GM18519 (cell line): ENCODE data around the gene MRGPRG.

ENCODE experiments used
- ATAC-seq: cut with Tn5 transposase; IDR thresholded peaks from one replicate; pipeline ENCODE4 v1.9.1; 2021; ENCODE audit warnings: mild to moderate bottlenecking, moderate library complexity; ENCODE audit not compliant: unreplicated experiment, low FRiP score

Gene MRGPRG

DNA sequence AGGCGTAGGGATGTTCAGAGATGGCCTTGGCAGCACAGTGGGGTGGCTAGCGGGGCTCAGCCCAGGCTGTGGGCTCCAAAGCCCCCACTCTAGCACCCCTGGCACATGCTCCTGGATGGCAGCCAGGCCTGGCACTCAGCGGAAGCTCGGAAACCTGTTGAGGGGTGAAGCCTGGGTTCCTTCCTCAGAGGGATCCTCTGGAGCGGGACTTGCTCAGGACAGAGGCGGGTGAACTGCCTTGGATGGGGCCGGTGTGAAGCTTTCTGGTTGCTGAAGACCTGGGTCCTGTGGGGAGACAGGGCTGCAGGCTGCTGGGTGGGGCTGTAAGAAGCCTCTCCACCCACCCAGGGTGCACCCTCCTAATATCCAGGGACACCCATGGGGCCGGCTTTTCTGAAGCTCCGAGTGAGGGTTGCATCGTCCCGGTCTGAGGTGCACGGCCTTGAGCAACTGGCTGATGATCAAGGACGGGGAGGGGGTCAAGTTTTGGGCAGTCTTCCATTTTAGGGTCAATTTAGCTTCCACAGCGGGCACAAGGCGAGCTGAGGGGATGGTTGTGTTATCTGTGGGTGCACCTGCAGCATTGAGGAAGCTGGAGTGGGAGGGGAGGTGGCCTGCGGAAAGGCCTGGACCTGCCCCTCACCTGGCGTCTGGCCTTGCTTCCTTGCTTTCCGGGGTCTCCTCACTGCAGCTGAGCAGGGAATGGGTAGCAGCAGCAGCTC is 8.4 kb upstream of the MRGPRG start:
- no peak for ATAC-seq

DNA sequence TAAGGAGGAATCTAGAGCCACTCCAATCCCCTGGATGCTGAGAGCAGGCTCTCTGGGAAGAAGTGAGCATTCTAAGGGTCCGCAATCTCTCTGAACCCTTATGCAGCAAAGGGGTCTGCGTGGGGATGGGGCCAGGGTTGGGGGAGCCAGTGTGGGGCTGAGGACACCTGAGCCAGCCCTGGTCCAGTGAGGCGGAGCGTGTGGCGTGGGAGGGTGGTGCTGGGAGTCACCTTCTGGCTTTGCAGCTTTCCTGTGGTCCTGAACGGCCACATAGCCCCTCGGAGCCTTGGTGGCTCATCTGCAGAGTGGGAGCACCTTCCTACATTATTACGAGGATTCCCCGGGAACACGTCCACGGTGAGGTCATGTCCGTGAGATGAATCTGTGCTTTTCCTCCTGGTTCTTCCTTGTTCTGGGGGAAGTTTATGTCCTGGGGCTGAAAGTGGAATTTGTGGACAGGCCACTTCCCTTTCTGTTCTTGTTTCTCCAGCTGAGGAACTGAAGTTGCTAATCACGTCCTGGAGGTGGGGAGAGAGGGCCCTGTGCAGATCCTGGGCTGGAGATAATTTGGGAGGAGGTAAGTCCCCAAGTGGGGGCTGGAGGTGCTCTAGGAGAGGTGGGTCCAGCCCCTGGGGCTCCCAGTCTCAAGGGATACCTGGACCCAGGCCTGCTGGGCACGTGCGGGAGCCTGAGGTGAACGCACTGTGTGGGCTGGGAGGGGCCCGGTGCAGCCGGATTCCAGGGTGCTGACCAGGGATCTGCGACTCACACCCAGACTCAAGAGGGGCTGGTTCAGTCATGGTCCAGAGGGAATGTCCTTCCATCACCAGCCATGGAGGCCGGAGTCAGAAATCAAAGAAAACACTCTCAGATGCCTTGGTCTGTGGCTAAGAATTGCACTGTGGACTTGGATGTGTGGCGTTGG is 7.5 kb upstream of the MRGPRG start:
- ATAC-seq, result no peak

DNA sequence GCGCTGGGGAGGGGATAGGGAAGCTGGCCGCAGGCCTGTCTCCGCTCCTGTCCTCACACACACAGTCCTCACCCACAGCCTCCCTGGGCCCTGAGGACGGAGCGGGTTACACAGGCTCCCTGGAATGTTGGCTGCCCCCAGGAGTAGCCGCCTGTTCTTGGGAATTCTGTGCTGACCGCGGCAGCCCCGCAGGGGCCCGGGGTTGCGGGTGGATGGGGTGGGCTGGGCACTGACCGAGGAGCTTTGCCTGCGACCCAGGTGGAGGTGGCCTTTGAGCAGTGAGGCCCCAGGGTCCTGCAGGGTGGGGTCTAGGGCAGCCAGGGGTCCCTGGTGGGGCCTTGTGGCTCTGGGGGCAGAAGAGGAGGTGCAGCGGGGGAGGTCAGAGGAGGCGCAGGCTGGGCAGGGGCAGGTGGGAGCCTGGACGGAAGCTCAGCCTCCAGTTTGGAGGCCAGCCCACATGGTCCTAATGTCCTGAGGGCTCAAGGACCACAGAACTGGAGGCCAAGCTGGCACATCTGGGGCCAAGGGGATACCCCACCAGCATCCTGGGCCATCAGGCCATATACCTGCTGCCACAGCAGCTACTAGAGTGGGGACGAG is 6.6 kb upstream of the MRGPRG start:
- no peak for ATAC-seq

DNA sequence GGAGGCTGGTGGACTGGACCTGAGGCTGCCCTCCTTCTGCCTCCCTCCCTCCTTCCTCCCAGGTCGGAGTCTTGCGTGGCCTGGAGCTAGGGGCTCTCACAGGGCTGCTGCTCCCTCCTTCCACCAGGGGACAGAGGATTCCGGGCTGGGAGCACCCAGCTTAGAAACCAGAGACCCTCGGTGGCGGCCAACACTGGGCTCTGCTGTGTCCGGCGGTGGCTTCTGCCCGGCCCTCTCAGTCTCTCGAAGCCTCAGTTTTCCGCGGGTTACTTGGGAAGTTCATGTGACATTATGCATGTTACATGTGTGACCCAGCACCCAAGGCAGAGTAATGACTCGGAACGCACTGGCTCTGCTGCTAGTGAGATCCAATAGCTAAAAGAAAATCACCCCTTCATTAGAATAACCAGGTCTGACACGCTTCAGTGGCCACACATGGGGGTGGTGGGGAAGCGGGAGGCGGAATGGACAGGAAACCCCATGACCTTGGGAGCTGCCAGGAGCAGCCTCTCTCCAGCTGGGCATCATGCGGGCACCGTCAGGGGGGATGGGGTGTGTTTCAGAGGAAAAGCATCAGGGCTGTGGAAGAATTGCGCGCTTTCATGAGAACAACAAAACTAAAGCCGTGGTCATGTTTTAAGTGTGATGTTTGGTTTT is 5.9 kb upstream of the MRGPRG start:
- no peak for ATAC-seq

DNA sequence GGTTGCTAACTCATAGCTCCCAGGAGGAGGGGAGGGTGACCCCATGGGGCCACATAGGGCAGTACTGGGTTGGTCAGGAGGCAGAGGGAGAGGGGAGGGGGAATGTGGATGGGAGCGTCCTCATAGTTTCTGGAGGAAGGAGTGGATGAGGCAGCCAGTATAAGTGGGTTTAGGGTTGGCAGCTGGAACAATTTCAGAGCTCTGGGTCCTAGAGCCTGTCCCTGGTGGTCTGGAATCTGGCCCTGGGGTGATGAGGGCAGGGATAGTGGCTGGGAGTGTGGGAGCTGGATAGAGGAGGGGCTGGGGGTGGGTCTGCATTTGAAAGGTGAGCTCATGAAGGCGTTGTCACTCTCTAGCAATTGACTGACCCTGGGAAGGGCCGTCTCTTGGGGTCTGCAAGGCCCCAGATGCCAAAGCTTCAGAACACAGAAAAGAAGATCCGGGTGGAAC is 5.3 kb upstream of the MRGPRG start:
- no peak for ATAC-seq

DNA sequence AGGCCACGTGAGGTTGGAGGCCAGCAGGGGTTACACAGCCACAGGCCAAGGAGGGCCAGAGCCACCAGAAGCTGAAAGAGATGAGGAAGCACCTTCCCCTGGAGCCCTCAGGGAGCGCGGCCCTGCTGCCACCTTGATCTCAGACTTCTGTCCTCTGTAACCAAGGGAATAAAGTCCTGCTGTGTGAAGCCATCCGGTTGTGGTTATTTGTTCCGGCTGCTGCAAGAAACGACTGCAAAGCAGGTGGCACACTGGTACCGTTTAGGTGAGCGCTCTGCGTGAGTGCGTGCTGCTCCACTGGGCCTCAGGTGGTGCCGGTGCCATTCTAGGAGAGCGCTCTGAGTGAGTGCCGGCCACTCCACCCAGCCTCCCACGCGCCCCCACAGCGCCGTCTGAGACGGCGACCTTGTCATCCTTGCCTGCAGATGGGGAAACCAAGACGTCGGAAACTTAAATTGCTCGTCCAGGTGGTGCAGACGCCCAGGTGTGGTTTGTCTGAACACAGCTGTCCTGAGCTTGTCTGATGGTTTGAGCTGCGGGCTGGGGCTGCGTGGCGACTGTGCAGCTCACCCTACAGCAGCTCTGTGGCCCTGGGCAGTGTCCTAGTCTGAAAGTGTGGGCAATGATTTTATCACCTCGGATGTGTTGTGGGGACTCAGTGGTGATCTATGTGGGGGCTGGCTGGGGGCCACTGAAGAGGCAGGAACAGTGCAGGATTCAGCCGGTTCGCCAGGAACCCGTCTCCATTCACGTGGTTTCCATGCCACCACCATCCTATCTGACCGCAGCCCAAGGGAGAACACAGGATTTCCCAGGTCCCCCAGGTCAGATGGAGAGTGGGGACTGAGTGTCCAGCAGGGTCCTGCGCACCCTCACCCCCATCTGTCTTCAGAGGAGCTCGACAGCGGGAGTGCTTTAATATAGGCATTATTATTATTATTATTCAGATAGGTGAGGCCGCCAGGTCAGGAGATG is 4.6 kb upstream of the MRGPRG start:
- no peak for ATAC-seq

DNA sequence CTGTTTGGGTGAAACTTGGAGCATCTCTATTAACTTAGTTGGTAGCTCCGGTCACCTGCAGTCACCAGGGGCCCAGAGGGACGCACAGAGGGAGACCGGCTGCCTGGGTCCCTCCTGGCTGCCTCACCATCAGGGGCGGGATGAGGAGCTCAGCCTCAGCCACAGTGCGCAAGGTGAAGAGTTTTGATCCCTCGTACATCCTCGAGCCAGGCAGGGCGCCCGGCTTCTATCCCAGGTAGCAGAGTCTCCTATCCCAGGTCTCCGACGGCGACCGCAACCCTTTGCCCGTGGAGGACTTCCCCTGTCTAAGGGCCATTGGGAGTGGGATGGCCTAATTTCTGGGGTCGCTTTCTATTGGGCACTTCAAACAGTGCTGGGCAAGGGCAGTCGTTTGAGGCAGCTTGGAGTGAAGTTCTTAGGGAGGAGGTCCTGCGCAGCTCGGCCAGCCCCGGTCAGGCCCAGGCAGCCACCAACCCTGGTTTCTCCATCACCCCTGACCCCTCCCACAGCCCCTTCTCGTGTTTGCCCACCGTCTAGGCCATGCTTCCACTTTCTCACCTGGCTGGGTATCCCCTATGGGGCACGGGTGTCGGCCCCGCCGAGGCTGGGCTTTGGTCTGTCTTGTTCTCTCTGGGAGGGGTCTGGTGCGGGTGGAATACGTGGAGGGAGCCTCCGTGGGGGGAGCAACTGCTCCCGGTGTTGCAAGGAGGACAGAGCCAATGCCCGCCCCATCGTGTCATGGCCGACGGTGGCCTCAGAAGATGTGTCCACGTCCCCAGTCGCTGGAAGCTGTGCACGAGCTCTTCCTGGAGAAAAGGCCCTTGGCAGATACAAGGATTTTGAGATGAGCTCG is 3.6 kb upstream of the MRGPRG start:
- no peak for ATAC-seq

DNA sequence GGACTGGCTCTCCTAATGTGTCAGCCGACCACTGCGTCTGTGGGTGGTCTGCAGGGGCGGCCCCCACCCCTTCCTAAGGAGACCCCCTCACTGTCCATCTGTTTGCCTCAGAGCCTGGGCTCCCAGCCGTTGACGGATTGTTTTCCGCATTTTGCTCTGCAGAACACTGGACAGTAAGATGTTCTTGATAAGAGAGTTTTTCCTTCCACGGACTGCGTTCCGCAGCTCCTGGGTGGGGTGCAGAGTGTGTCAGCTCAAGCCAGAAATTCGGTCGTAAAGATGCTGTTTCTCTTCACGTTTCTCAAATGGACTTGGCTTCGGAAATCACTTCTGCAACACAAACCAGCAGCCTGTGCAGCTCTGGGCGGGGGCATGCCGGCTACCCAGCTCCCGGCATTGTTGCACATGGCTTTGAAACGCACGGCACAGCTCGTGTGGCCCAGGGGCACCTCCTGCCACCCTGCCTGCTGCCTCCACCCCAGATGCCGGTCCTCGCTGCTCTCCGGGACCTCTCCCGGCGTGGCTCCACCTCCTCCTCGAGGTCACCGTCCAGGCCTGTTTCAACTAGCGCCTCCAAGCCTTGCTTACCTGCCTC is 2.9 kb upstream of the MRGPRG start:
- no peak for ATAC-seq

DNA sequence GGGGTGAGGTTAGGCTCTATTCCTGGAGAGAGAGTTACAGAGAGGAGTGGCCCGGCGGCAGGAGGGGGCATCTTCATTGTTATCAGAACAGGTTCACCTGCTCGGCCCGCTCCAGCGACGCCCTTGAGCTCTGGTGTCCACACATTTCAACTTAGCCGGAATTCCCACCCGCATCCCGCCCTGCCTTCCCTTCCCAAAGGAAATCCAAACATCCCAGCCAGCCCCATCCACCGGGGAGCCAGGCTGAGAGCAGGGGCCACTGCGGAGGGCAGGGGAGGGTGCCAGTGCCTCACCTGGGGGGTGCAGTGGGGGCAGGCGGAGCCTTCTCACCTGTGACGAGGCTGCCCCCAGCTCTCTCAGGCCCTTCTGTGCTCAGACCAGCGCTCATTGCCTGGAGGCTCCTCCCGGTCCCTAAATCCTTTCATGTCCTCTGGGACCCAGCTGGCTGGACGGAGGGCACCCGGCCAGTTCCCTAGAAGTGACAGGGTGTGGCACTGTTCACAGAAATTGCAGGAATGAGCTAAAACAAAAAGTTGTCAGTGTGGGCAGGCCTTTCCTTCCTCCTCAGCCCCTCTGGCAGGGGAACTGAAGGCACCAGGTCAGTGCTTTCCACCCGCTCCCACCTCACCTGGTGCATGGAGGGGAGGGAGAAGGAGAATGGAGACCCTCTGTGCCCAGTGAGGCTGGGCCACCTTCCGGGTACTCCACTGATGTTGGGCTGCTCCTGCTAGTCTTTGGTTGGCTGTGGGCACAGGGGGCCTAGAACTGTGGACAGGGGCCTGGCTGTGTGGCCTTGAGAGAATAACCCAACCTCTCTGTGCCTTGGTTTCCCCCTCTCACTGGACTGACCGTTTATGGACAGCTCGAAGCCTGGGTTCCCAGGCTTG is 2.2 kb upstream of the MRGPRG start:
- no peak for ATAC-seq

DNA sequence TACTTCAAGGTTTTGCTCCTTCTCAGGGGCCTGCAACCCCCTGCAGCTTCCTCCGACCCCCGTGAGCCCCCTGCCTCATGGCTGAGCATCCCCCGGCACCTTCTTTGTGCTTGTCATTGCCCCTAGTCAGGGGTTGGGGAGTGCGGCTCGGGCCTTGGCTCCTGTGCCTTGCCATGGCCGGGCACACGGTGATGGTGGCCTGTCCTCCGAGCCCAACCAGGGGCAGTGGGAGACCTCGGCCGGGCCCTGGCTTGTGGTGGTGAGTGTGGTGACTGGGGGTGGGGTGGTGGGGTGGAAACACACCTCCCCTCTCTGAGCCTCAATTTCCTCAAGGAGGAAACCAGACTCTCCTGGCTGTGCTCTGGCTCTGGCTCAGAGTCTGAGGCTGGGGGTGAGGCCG is 1.5 kb upstream of the MRGPRG start:
- no peak for ATAC-seq

DNA sequence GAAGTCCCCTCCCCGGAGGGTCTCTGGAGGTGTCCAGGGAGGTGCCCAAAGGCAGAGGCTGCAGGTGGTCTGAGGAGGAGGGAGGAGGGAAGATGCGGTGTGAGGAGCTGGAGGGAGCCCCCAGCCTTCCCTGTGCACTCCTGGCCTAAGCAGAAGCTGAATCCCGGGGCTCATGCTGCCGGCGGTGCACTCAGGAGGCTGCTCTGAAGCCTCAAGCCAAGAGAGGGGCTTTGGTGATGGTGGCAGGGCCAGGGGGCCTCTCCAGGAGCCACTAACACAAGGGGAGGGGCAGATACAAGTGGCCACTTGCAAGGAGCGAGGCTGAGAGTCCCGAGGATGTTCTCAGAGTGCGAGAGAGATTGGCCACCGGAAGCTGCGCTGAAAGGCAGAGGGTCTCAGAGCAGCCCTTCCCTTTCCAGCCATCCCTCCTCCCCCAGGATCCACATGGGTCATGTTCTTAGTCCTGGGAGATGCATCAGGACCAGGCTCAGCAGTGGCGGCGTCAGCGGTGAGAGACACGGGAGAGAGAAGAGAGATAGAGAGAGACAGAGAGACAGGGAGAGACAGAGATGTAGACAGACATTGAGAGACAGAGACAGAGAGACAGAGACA is 774 bp upstream of the MRGPRG start:
- no peak for ATAC-seq

DNA sequence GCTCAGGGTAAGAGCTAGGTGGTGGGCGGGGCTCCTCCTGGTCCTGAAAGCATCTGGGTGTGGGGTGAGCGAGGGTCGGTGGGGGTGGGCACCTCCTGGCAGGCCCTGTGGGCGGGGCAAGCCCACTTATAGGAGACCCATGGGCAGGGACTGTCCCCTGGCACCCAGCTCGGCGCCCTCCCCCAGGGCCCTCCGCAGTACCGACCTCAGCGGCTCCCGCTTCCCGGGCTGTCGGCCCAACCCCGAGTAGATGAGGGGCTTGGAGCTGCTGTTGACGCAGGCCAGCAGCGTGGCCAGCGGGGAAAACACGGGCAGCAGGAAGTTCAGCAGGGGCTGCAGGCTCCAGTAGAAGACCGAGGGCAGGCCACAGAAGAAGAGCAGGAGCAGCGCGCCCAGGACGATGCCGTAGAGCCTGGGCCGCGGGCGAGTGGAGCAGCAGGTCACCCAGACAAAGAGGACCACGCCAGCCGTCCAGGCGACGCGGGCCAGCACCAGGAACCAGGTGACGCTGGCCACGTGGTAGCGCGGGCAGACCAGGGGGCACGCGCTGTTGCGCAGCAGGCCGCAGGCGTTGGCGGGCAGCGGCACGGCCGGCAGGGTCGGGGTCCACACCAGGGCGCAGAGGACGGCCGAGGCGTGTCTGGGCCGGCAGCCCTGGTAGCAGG is 663 bp downstream of the MRGPRG start:
- ATAC-seq, result no peak

DNA sequence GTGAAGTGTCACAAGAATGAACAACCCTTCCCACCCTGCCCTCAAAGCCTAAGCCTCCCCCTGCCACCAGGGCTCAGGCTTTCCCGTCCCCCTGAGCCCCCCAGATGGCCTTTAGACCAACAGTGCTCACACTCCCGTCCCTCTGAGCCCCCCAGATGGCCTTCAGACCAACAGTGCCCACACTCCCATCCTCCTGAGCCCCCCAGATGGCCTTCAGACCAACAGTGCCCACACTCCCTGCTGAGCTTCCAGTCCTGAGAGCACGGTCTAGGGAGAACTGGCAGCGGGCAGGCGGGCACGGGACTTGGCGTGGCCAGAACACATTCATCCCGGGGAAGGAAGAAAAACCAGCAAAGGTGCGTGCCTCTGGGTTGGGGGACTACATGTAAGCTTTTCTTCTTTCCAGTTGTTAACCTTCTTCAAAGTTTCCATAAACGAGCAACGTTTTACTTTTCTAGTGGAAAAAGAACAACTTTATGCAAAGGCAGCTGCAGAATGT is 2.5 kb downstream of the MRGPRG start:
- no peak for ATAC-seq

DNA sequence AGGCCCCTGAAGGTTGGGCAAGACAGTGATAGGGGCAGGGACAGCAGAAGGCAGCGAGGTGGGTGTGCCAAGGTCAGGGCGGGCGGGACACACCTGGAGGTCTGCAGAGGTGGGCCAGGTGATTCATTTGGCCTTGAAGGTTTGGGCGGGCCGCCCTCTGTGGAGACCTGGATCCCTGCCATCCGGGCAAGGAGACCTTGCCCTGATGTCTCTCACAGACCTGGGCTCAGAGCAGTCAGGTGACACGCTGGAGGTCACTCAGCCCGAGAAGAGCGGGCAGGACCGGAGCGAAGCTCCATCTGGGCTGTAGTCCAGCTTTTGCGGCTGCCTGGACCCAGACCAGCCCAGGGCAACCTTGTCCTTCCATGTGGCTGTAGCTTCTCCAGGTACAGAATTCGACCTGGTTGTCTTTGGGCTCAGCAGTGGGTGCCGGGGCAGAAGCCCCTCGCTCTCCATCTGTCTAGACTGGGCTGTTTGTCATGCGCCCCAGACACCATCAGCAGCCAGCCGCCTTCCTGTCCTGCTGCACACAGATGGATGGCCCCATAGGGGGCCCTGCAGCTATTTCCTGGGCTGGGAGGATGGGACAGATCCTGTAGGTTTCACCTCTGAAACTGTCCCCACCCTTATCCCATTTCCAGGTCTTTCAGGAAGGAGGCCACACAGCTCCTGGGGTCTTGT is 3.1 kb downstream of the MRGPRG start:
- no peak for ATAC-seq

DNA sequence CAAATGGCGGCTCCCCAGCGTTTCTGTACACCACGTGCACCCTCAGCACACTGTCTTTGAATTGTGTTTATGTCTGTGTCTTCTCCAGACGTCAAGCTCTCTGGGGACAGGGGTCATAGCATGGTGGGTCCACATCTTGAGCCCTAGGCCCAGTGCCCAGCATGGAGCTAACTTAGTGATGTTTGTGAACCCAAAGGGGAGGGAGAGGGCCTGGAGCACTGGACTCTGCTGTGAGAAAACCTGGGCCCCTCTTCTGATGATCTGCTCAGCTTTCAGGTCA is 4.3 kb downstream of the MRGPRG start:
- no peak for ATAC-seq
